ENCODE results near the gene PTPRM.

- TF ChIP-seq CTCF (IDR thresholded peaks at IDR 0.05; ENCODE audit: extremely low read depth in 1 of 2, insufficient read depth in 1 of 2, low read depth in 1 of 2, low read length in 2 of 2) (no peak), MAX (IDR thresholded peaks at IDR 0.05; ENCODE audit: insufficient read depth, insufficient read length) (no peak), POLR2AphosphoS5 (IDR thresholded peaks at IDR 0.05; ENCODE audit: insufficient read depth, low read depth, low read length) (no peak)
These were observed 755.4 kb downstream of the PTPRM start for GRCh38 chr18:8322486-8322885.

Data from endothelial cell of umbilical vein (primary cell).